GM03348 (cell line): ENCODE data around the gene EMC10.
"Not testable (repeated sequence)": the region's sequence is repeated elsewhere in the genome, so short reads cannot be mapped to it uniquely, and the experiment has no call there.

Experiments
- DNase-seq: peaks from one replicate; pipeline ENCODE4 v3.0.0; 2012; ENCODE audit warnings: low spot score

The EMC10 gene

GRCh38 chr19:50476224-50476906, at the start of gene EMC10, which contains the start of gene GARIN5A:
Gene EMC10 (plus strand): TSS chr19:50476507. CDS start chr19:50476545, 38 bp downstream.
Gene GARIN5A (minus strand): TSS chr19:50476848. CDS start chr19:50476388, 460 bp downstream.
- DNase-seq: peak; percentile 99

- no peak for DNase-seq
Measured at GRCh38 chr19:50427318-50427925, 48.9 kb upstream of the EMC10 start.

GRCh38 chr19:50427997-50428425, 48.3 kb upstream of the EMC10 start:
- DNase-seq: peak; percentile 85

- DNase-seq: no peak
Measured at GRCh38 chr19:50428772-50429463, 47.4 kb upstream of the EMC10 start.

GRCh38 chr19:50430888-50431342, 45.4 kb upstream of the EMC10 start:
- DNase-seq: no peak

- peak; percentile 96 for DNase-seq
Measured at GRCh38 chr19:50431343-50432220, 44.7 kb upstream of the EMC10 start.

- DNase-seq: peak; percentile 26
Measured at GRCh38 chr19:50432221-50433028, 43.9 kb upstream of the EMC10 start, which contains the start of gene MYBPC2. Gene MYBPC2 (plus strand): TSS chr19:50432892. CDS start chr19:50432954, 62 bp downstream.

- no peak for DNase-seq
Measured at GRCh38 chr19:50433201-50434180, 42.8 kb upstream of the EMC10 start.

GRCh38 chr19:50434525-50434924, 41.8 kb upstream of the EMC10 start:
- no peak for DNase-seq

- no peak for DNase-seq
Measured at GRCh38 chr19:50435221-50435620, 41.1 kb upstream of the EMC10 start.

- no peak for DNase-seq
Measured at GRCh38 chr19:50435627-50436026, 40.7 kb upstream of the EMC10 start.

GRCh38 chr19:50437862-50438449, 38.4 kb upstream of the EMC10 start:
- no peak for DNase-seq

GRCh38 chr19:50439130-50439529, 37.2 kb upstream of the EMC10 start:
- DNase-seq: not testable (repeated sequence)

- DNase-seq: no peak
Measured at GRCh38 chr19:50444059-50444458, 32.2 kb upstream of the EMC10 start.

GRCh38 chr19:50447053-50447452, 29.3 kb upstream of the EMC10 start:
- no peak for DNase-seq

GRCh38 chr19:50447750-50448149, 28.6 kb upstream of the EMC10 start:
- DNase-seq: no peak

GRCh38 chr19:50449236-50449899, 26.9 kb upstream of the EMC10 start:
- no peak for DNase-seq

- no peak for DNase-seq
Measured at GRCh38 chr19:50450369-50451222, 25.7 kb upstream of the EMC10 start.
